Stimulated activated CD8-positive, alpha-beta memory T cell treated with anti-CD3 and anti-CD28 coated beads, Interleukin-7, amount 100 ng/mL, for 1 hour (primary cell): Measurements from ENCODE around the gene TP63.

ENCODE experiments used
- DNase-seq, 2 donors: peaks; one replicate each; pipeline ENCODE4 v3.0.0-alpha.2; 2020; ENCODE audit warnings: low read depth in 2 of 2

Gene TP63

GRCh38 chr3:189820365-189820720, 189.2 kb downstream of the TP63 start:
- no peak for DNase-seq

GRCh38 chr3:189821262-189821661, 190.1 kb downstream of the TP63 start:
- DNase-seq: no peak

- DNase-seq: no peak
These were observed 191.5 kb downstream of the TP63 start for GRCh38 chr3:189822726-189823125.

GRCh38 chr3:189824629-189825312, 193.6 kb downstream of the TP63 start:
- no peak for DNase-seq

GRCh38 chr3:189826566-189826965, 195.4 kb downstream of the TP63 start:
- no peak for DNase-seq

GRCh38 chr3:189827108-189827507, 195.9 kb downstream of the TP63 start:
- DNase-seq: no peak

GRCh38 chr3:189830401-189830800, 199.2 kb downstream of the TP63 start:
- no peak for DNase-seq

GRCh38 chr3:189833266-189833665, 202.1 kb downstream of the TP63 start:
- DNase-seq: no peak

- DNase-seq: no peak
These were observed 202.8 kb downstream of the TP63 start for GRCh38 chr3:189833996-189834395.

GRCh38 chr3:189834462-189834861, 203.3 kb downstream of the TP63 start:
- DNase-seq: no peak

GRCh38 chr3:189836795-189837194, 205.6 kb downstream of the TP63 start:
- DNase-seq: no peak

GRCh38 chr3:189838291-189838690, 207.1 kb downstream of the TP63 start:
- no peak for DNase-seq

GRCh38 chr3:189839576-189839975, 208.4 kb downstream of the TP63 start:
- no peak for DNase-seq

GRCh38 chr3:189841473-189842205, 210.4 kb downstream of the TP63 start:
- no peak for DNase-seq

- DNase-seq: no peak
These were observed 211.8 kb downstream of the TP63 start for GRCh38 chr3:189842681-189843602.

GRCh38 chr3:189845069-189845468, 213.9 kb downstream of the TP63 start:
- DNase-seq: no peak

- no peak for DNase-seq
These were observed 217.3 kb downstream of the TP63 start for GRCh38 chr3:189848395-189849040.

GRCh38 chr3:189849262-189849661, 218.1 kb downstream of the TP63 start:
- no peak for DNase-seq

GRCh38 chr3:189851682-189852081, 220.5 kb downstream of the TP63 start:
- DNase-seq: no peak

GRCh38 chr3:189853906-189854305, 222.7 kb downstream of the TP63 start:
- DNase-seq: no peak

- DNase-seq: no peak
These were observed 229.1 kb downstream of the TP63 start for GRCh38 chr3:189860296-189860695.
